Neural cell (in vitro differentiated cells): ENCODE results near the gene KLHL35. TPM values are rescaled to one million over a fixed set of nuclear protein-coding genes. Genes with fewer than 3 reads are reported as not detected.

Experiments used
- H2AFZ ChIP-seq: fragments of 200-600, 300-800 bp; sonication (generic), shearing (Covaris generic); 2 replicates; pipeline ENCODE4 v1.6.0; 2014; ENCODE audit warnings: low read depth, mild to moderate bottlenecking, antibody characterized with exemption, low read length, moderate library complexity
- H3F3A ChIP-seq: fragments of 200-600 bp; shearing (Covaris generic); 2 replicates; pipeline ENCODE4 v1.6.1; 2016; ENCODE audit warnings: mild to moderate bottlenecking, moderate library complexity, mixed read lengths, antibody characterized with exemption, low read length; ENCODE audit not compliant: insufficient read depth, poor library complexity, severe bottlenecking
- H3K27ac ChIP-seq: fragments of 200-600, 300-800 bp; sonication (generic), shearing (Covaris generic); 2 replicates; pipeline ENCODE4 v1.5.1; 2014; ENCODE audit warnings: mild to moderate bottlenecking, low read length, moderate library complexity
- H3K27me3 ChIP-seq: fragments of 300-800, 200-600 bp; sonication (generic), shearing (Covaris generic); 2 replicates; pipeline ENCODE4 v1.6.0; 2014; ENCODE audit warnings: mild to moderate bottlenecking, low read depth, low read length, moderate library complexity; ENCODE audit not compliant: insufficient read depth
- H3K36me3 ChIP-seq: fragments of 300-800, 200-600 bp; sonication (generic), shearing (Covaris generic); 2 replicates; pipeline ENCODE4 v1.5.1; 2014; ENCODE audit warnings: mild to moderate bottlenecking, antibody characterized with exemption, low read length, moderate library complexity; ENCODE audit not compliant: insufficient read depth
- H3K4me2 ChIP-seq: fragments of 300-800, 200-600 bp; sonication (generic), shearing (Covaris generic); 2 replicates; pipeline ENCODE4 v1.6.0; 2014; ENCODE audit warnings: mild to moderate bottlenecking, low read length
- H3K4me3 ChIP-seq: fragments of 300-800, 200-600 bp; sonication (generic), shearing (Covaris generic); 2 replicates; pipeline ENCODE4 v1.5.1; 2014; ENCODE audit warnings: mild to moderate bottlenecking, low read length, moderate library complexity
- H3K79me2 ChIP-seq: fragments of 200-600 bp; shearing (Covaris generic); replicated peaks from 2 replicates; pipeline ENCODE4 v1.6.0; 2014; ENCODE audit warnings: mild to moderate bottlenecking, low read length, moderate library complexity; ENCODE audit not compliant: insufficient read depth
- H3K9ac ChIP-seq: fragments of 300-800, 200-600 bp; sonication (generic), shearing (Covaris generic); 2 replicates; pipeline ENCODE4 v1.6.1; 2016; ENCODE audit warnings: mild to moderate bottlenecking, low read length, mixed read lengths
- H3K9me2 ChIP-seq: fragments of 200-600 bp; shearing (Covaris generic); 2 replicates; pipeline ENCODE4 v1.6.1; 2016; ENCODE audit warnings: mild to moderate bottlenecking, low read length, mixed read lengths; ENCODE audit not compliant: insufficient read depth
- H3K9me3 ChIP-seq: fragments of 200-600, 300-800 bp; sonication (generic), shearing (Covaris generic); 2 replicates; pipeline ENCODE4 v1.6.1; 2016; ENCODE audit warnings: mild to moderate bottlenecking, mixed run types, low read length, moderate library complexity, mixed read lengths
- H4K20me1 ChIP-seq: fragments of 200-600 bp; shearing (Covaris generic); 2 replicates; pipeline ENCODE4 v1.6.1; 2016; ENCODE audit warnings: mild to moderate bottlenecking, mixed run types; ENCODE audit not compliant: insufficient read depth
- CTCF ChIP-seq: fragments of 450-650 bp; IDR thresholded peaks from 2 replicates; pipeline ENCODE4 v1.5.1; 2014; ENCODE audit warnings: antibody characterized with exemption, mild to moderate bottlenecking, moderate library complexity; ENCODE audit not compliant: poor library complexity, severe bottlenecking
- EP300 ChIP-seq: fragments of 450-650 bp; conservative IDR thresholded peaks from 2 replicates; pipeline ENCODE4 v1.6.1; 2014; ENCODE audit warnings: antibody characterized with exemption, mild to moderate bottlenecking, moderate library complexity; ENCODE audit not compliant: poor library complexity, severe bottlenecking
- EZH2 ChIP-seq: fragments of 200-600, 300-800 bp; shearing (Covaris generic), sonication (generic); IDR thresholded peaks from 2 replicates; pipeline ENCODE4 v1.6.1; 2014; ENCODE audit warnings: antibody characterized with exemption, low read length, borderline replicate concordance, mild to moderate bottlenecking; ENCODE audit not compliant: insufficient read depth, poor library complexity, severe bottlenecking
- MXI1 ChIP-seq: fragments of 450-650 bp; conservative IDR thresholded peaks from 2 replicates; pipeline ENCODE4 v1.6.1; 2014; ENCODE audit warnings: antibody characterized with exemption, mild to moderate bottlenecking; ENCODE audit not compliant: poor library complexity, severe bottlenecking
- POLR2AphosphoS5 ChIP-seq: IDR thresholded peaks from 2 replicates; pipeline ENCODE4 v1.6.1; 2012
- RAD21 ChIP-seq: fragments of 450-650 bp; conservative IDR thresholded peaks from 2 replicates; pipeline ENCODE4 v1.6.1; 2014; ENCODE audit warnings: antibody characterized with exemption, mild to moderate bottlenecking, moderate library complexity
- SMC3 ChIP-seq: fragments of 450-650 bp; conservative IDR thresholded peaks from 2 replicates; pipeline ENCODE4 v1.6.1; 2014; ENCODE audit warnings: antibody characterized with exemption, mild to moderate bottlenecking, moderate library complexity; ENCODE audit not compliant: poor library complexity
- TAF1 ChIP-seq: IDR thresholded peaks from 2 replicates; pipeline ENCODE4 v1.6.1; 2012; ENCODE audit warnings: low read depth
- polyA plus RNA-seq: library from polyadenylated mRNA; depleted of rRNA; stranded (reverse); fragments of >200 nt; gene quantifications from 2 replicates; pipeline ENCODE4 v1.2.3, GENCODE V29; 2014
- TF ChIP-seq, protein P1 (sequence below): IDR thresholded peaks from 2 replicates; pipeline ENCODE4 v1.6.1; 2012; ENCODE audit warnings: borderline replicate concordance

KLHL35 gene
- polyA plus RNA-seq, 1 donor from 2014 or later = 17.0 TPM

- H3K4me3 ChIP-seq = no peak overlapping the region
Measured at GRCh38 chr11:75481223-75481921, 48.4 kb upstream of the KLHL35 start.

GRCh38 chr11:75480185-75481175 is 47.5 kb upstream of the KLHL35 start:
- Histone ChIP-seq H3K9me2 (no peaks in the 10 kb centered on the region), H3K9ac (no peak overlapping the region), H4K20me1 (no peaks in the 10 kb centered on the region), H3K27me3 (no peaks in the 10 kb centered on the region), H3K27ac (no peak overlapping the region), H3K79me2 (no peaks in the 10 kb centered on the region), H3K4me2 (no peak overlapping the region), H3K9me3 (no peaks in the 10 kb centered on the region), H2AFZ (no peak overlapping the region), H3F3A (no peaks in the 10 kb centered on the region), H3K36me3 (no peaks in the 10 kb centered on the region), H3K4me3 (no peak overlapping the region)
- TF ChIP-seq TAF1 (no peak), POLR2AphosphoS5 (no peak), MXI1 (no peak), EZH2 (no peak), RAD21 (no peak), SMC3 (no peak), CTCF (no peak), EP300 (no peak)
- TF ChIP-seq, protein P1, sequence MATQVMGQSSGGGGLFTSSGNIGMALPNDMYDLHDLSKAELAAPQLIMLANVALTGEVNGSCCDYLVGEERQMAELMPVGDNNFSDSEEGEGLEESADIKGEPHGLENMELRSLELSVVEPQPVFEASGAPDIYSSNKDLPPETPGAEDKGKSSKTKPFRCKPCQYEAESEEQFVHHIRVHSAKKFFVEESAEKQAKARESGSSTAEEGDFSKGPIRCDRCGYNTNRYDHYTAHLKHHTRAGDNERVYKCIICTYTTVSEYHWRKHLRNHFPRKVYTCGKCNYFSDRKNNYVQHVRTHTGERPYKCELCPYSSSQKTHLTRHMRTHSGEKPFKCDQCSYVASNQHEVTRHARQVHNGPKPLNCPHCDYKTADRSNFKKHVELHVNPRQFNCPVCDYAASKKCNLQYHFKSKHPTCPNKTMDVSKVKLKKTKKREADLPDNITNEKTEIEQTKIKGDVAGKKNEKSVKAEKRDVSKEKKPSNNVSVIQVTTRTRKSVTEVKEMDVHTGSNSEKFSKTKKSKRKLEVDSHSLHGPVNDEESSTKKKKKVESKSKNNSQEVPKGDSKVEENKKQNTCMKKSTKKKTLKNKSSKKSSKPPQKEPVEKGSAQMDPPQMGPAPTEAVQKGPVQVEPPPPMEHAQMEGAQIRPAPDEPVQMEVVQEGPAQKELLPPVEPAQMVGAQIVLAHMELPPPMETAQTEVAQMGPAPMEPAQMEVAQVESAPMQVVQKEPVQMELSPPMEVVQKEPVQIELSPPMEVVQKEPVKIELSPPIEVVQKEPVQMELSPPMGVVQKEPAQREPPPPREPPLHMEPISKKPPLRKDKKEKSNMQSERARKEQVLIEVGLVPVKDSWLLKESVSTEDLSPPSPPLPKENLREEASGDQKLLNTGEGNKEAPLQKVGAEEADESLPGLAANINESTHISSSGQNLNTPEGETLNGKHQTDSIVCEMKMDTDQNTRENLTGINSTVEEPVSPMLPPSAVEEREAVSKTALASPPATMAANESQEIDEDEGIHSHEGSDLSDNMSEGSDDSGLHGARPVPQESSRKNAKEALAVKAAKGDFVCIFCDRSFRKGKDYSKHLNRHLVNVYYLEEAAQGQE = no peak

More at GRCh38 chr11:75481223-75481921, 48.4 kb upstream of the KLHL35 start:
- Histone ChIP-seq H3K27me3 (no peaks in the 10 kb centered on the region), H3F3A (no peaks in the 10 kb centered on the region), H3K79me2 (no peaks in the 10 kb centered on the region), H3K9me3 (no peaks in the 10 kb centered on the region), H3K4me2 (no peak overlapping the region), H2AFZ (no peak overlapping the region), H3K9ac (no peak overlapping the region), H3K9me2 (no peaks in the 10 kb centered on the region), H4K20me1 (no peaks in the 10 kb centered on the region), H3K27ac (no peak overlapping the region), H3K36me3 (no peaks in the 10 kb centered on the region)
- no peak for TF ChIP-seq EZH2
- no peak for TF ChIP-seq SMC3
- TF ChIP-seq TAF1 = no peak
- TF ChIP-seq POLR2AphosphoS5 = no peak
- no peak for TF ChIP-seq RAD21
- TF ChIP-seq, protein P1 = no peak
